Measurements from ENCODE around the gene FOXO3B. TPM values are rescaled to one million over a fixed set of nuclear protein-coding genes. Genes with fewer than 3 reads are reported as not detected.
"Not testable (repeated sequence)": the region's sequence is repeated elsewhere in the genome, so short reads cannot be mapped to it uniquely, and the experiment has no call there.

Gene FOXO3B
- total and polyA plus RNA-seq, 10 donors = 0.24 to 9.1 (median 4.3) TPM

DNA sequence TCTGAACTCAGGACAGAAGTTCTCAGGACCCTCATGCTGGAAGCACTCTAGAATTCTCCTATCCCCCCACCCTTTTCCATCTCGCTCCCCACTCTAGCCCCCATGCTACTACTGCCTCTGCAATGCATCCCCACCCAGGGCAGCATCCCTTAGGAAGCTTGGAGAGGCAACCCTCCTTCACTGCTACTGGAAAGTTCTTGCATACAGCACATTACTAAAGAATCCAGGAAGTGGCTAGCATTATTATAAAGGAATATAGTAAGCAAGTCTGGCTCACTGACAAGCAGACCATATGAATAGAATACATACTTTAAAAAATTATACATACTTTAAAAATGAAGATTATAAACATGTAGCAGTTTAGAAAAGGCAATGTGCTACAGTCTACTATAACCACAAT is 13.5 kb downstream of the FOXO3B start:
- H3K27ac ChIP-seq; H3K27me3 ChIP-seq (replicated peaks in 1 of 7); H3K4me1 ChIP-seq; intact Hi-C loops (cut with DNase I; ENCODE audit: low total_unique reads); H3K4me3 ChIP-seq; DNase-seq: not testable (repeated sequence)
- 86 to 100% (median 90%) methylated on average over 1 of the region's 1 CpG for WGBS, 5 donors
- peaks cover 0 to 71% (median 60%) of the 10 kb centered on the region in 8 donors for H3K9me3 ChIP-seq
- peaks cover 0 to 60% (median 13%) of the 10 kb centered on the region in 6 donors for H3K36me3 ChIP-seq

DNA sequence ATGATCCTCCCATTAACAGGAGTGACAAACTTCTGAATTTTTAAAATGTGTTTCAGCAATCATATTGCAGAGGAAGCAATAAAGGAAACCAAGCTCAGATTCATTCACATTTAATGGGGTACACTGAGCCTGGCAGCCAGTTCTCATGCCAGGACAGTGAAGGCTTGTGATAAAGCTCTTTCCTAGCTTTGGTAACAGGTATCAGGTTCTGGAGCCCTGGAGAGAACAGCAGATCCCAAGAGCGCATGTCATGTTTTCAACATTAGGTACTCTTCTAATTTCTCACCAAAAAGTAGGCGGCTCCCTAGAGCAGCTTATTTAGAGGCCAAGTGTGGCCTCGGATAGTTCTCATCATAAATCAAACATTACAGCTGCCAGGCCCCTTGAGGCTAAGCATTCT is 14.6 kb downstream of the FOXO3B start:
- Histone ChIP-seq H3K9me3 (peaks cover 0 to 80% (median 71%) of the 10 kb centered on the region in 8 donors), H3K36me3 (peaks cover 0 to 51% (median 13%) of the 10 kb centered on the region in 6 donors)
- H3K27me3 ChIP-seq (replicated peaks in 1 of 7); intact Hi-C loops (cut with DNase I; ENCODE audit: low total_unique reads); H3K4me1 ChIP-seq; DNase-seq; H3K27ac ChIP-seq; H3K4me3 ChIP-seq: not testable (repeated sequence)
- 96 to 100% (median 98%) methylated on average over 3 of the region's 3 CpGs for WGBS, 5 donors

DNA sequence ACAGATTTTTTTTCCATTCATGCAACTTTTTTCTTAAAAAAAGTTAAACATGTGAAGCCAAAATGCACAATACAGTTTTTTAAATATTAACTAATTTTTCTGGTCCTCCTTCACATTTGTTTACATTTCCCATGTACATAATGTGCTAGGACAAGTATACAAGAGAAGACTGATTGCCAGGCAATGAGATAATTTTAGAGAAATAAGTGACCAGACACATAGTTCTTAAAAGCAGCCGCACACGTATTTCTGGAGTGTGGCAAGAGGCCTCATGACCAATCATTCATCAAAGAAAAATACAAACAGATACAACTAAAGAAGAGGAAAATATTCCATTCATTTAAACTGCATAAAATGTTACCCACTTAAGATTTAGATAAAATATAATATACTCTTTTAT is 15.8 kb downstream of the FOXO3B start:
- H3K4me3 ChIP-seq; H3K4me1 ChIP-seq; DNase-seq; H3K27ac ChIP-seq; H3K27me3 ChIP-seq (replicated peaks in 1 of 7); intact Hi-C loops (cut with DNase I; ENCODE audit: low total_unique reads): not testable (repeated sequence)
- 80 to 100% (median 100%) methylated on average over 1 to 2 of the region's 2 CpGs for WGBS, 5 donors
- Histone ChIP-seq H3K36me3 (peaks cover 0 to 39% (median 3%) of the 10 kb centered on the region in 6 donors), H3K9me3 (peaks cover 3 to 87% (median 81%) of the 10 kb centered on the region in 8 donors)

DNA sequence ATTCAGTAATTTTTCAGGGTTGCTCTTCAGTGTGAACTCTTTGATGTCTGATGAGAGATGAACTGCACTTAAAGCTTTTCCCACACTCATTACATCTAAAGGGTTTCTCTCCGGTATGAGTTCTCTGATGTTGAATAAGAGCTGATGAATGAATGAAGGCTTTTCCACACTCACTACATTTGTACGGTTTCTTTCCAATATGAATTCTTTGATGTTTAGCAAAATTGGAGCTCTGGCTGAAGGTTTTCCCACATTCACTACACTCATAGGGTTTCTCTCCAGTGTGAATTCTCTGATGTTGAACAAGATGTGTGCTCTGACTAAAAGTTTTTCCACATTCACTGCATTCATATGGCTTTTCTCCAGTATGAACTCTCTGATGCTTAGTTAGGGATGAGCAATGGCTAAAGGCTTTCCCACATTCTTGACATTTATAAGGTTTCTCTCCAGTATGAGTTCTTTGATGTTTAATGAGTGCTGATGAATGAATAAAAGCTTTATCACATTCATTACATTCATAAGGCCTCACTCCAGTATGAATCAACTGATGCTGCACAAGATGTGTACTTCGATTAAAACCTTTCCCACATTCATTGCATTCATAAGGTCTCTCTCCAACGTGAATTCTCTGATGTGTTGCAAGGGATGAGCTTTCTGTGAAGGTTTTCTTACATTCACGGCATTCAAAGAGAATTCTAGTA is 20.0 kb downstream of the FOXO3B start:
- H3K4me1 ChIP-seq; DNase-seq; H3K27me3 ChIP-seq (replicated peaks in 1 of 7); H3K27ac ChIP-seq; H3K4me3 ChIP-seq; H3K36me3 ChIP-seq; intact Hi-C loops (cut with DNase I; ENCODE audit: low total_unique reads): not testable (repeated sequence)
- 89 to 94% (median 89%) methylated on average over 5 of the region's 5 CpGs for WGBS, 5 donors
- H3K9me3 ChIP-seq = peaks cover 3 to 92% (median 86%) of the 10 kb centered on the region in 8 donors

GRCh38 chr17:18650094-18650493 is 32.0 kb downstream of the FOXO3B start:
- H3K36me3 ChIP-seq; intact Hi-C loops (cut with DNase I; ENCODE audit: low total_unique reads); DNase-seq; H3K9me3 ChIP-seq; H3K27me3 ChIP-seq (replicated peaks in 1 of 7); H3K4me1 ChIP-seq; H3K27ac ChIP-seq; H3K4me3 ChIP-seq: not testable (repeated sequence)
- 47 to 61% (median 56%) methylated on average over 15 to 23 of the region's 23 CpGs for WGBS, 5 donors

GRCh38 chr17:18644291-18644690 is 37.8 kb downstream of the FOXO3B start, which contains the start of gene TBC1D28:
Gene TBC1D28, minus strand, starts transcription at chr17:18644391. Its CDS starts 3,039 bp downstream, at chr17:18641352.
- H3K27me3 ChIP-seq (replicated peaks in 1 of 7); H3K4me3 ChIP-seq; H3K27ac ChIP-seq; H3K9me3 ChIP-seq; H3K36me3 ChIP-seq; H3K4me1 ChIP-seq; DNase-seq; intact Hi-C loops (cut with DNase I; ENCODE audit: low total_unique reads): not testable (repeated sequence)
- 81 to 96% (median 95%) methylated on average over 3 to 9 of the region's 9 CpGs for WGBS, 5 donors

DNA sequence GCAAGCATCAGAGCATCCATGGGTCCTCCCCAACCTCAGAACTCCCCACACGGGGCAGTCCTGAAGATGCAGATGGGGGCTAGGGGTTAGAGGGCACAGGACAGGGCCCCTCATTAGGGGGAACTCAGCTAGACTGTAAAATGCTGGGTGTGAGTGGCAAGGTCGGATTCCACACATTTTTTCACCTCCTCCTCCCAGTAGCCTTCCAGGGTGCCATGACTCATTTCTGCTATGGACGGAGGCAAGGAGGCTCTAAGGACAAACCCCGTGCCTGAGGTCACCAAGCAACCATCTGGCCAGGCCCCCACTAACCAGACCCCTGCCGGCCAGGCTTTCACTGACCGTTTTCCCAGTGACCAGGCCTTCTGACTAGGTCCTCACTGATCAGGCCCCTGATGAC is 39.0 kb downstream of the FOXO3B start:
- H3K4me1 ChIP-seq; H3K36me3 ChIP-seq; H3K27ac ChIP-seq; DNase-seq; H3K27me3 ChIP-seq (replicated peaks in 1 of 7); intact Hi-C loops (cut with DNase I; ENCODE audit: low total_unique reads); H3K9me3 ChIP-seq; H3K4me3 ChIP-seq: not testable (repeated sequence)
- 70 to 83% (median 80%) methylated on average over 2 to 5 of the region's 6 CpGs for WGBS, 5 donors

DNA sequence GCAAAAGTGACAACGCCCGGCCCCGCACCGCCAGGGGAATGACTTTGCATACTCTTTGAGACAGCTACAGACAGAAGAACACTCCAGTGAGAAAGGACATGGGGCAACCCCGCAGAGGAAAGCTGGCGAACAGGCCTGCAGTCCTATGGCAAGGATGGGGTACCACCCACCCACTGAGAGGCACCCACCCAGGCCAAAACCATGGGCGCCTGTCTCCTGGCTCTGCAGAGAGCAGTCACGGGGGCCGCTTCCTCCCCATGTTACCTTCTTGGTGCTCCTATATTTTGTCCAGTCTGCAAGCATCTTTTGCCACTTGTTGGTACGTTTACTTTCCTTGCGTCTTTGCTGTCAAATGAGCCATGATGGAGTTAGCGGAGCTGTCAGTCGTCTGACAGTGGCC is 43.8 kb downstream of the FOXO3B start:
- DNase-seq; H3K4me1 ChIP-seq; H3K9me3 ChIP-seq; intact Hi-C loops (cut with DNase I; ENCODE audit: low total_unique reads); H3K27ac ChIP-seq; H3K36me3 ChIP-seq; H3K4me3 ChIP-seq: not testable (repeated sequence)
- WGBS, 5 donors = 88 to 97% (median 89%) methylated on average over 8 to 13 of the region's 13 CpGs
- H3K27me3 ChIP-seq (replicated peaks in 1 of 7) = peaks cover 0 to 33% (median 14%) of the 10 kb centered on the region in 7 donors

DNA sequence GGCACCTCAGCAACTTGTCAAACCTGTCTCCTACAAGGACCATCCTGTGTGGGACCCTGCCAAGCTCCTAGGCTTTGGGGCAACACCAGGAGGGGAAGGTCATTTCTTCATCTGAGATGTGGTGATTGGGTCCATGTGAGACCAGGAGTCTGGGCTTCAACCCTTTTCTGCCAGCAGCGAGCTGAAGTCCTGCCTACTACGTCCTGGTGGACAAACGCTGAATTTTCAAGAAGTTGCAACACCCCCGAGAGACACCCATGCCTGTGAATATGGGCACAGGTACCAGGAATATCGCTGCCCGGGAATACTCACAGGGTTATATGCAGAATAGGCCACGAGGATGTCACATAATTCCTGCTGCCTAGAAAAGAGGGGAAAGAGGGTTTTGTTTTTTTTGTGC is 45.9 kb downstream of the FOXO3B start:
- intact Hi-C loops (cut with DNase I; ENCODE audit: low total_unique reads); H3K9me3 ChIP-seq; H3K36me3 ChIP-seq; H3K27ac ChIP-seq; DNase-seq; H3K4me3 ChIP-seq; H3K4me1 ChIP-seq: not testable (repeated sequence)
- WGBS, 5 donors = 57 to 66% (median 62%) methylated on average over 7 of the region's 7 CpGs
- peaks cover 0 to 46% (median 17%) of the 10 kb centered on the region in 7 donors for H3K27me3 ChIP-seq (replicated peaks in 1 of 7)

DNA sequence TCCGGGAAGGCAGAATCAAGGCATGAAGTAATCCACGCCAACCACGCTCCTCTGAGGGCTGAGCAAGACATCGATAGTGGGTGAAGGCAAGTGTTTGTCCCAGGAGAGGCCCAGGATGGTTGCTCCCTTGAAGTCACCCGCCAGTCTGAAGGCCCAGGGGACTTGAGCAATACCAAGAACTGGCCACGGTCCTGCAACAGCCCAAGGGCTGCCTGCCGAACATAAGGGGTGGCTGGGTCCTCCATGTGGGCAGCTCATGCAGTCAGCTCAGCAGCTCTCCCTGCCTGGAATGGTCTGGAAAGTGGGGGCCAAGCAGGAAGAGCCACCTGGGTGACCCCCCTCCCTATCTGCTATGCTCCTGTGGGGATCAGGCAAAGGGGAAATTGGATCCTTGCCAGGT is 46.3 kb downstream of the FOXO3B start:
- WGBS, 5 donors = 53 to 71% (median 64%) methylated on average over 2 to 7 of the region's 7 CpGs; no CpG with 5 or more reads in 1 of the 5 donors
- H3K4me1 ChIP-seq; H3K36me3 ChIP-seq; H3K9me3 ChIP-seq; H3K4me3 ChIP-seq; intact Hi-C loops (cut with DNase I; ENCODE audit: low total_unique reads); DNase-seq; H3K27ac ChIP-seq: not testable (repeated sequence)
- peaks cover 0 to 46% (median 17%) of the 10 kb centered on the region in 7 donors for H3K27me3 ChIP-seq (replicated peaks in 1 of 7)

DNA sequence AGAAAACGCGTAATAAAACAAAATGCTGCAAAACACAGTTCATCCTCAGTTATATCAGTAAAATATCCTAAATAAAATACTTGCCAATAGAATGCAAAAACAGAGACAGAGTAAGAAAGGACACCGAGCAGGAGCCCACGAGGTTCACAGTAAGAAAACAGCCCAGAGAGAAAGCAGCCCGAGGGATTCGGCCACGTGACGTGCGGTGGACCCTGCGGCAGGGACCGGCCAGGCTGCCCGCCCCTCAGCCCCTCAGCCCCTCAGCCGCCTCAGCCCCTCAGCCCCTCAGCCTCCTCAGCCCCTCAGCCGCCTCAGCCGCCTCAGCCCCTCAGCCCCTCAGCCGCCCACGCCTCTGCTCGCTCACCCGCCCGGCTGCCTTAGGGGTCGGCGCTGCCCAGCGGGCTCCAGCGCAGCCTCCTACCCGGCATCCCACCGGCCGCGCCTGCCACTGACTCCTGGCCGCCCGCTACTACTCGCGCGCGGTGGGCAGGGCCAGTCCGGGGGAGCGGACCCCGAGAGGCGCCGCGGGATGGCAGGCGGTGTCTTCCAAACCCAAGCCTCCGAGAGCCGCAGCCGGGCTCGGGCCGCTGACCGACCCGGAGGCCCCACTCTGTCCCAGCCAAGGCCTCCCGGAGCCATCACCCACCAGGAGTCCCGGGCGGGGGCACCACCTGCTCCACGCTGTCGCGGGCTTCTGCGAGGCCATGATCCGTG is 47.4 kb downstream of the FOXO3B start:
- 10 to 20% (median 13%) methylated on average over 13 to 56 of the region's 56 CpGs for WGBS, 5 donors
- H3K9me3 ChIP-seq; DNase-seq; intact Hi-C loops (cut with DNase I; ENCODE audit: low total_unique reads); H3K36me3 ChIP-seq; H3K4me1 ChIP-seq; H3K27ac ChIP-seq: not testable (repeated sequence)
- Histone ChIP-seq H3K4me3 (peak overlapping the region in 3 of 8 donors; percentile 4 to 49 (median 30)), H3K27me3 (replicated peaks in 1 of 7) (peaks cover 0 to 46% (median 17%) of the 10 kb centered on the region in 7 donors)

All from spleen (tissue), 11 donors.